A673 (cell line): Measurements from ENCODE around the gene MAL. TPM values are rescaled to one million over a fixed set of nuclear protein-coding genes. Genes with fewer than 3 reads are reported as not detected.

Experiments
- BruUV-seq: library from RNA; stranded (reverse); fragments of 400-500 nt; replicated peaks from 2 replicates; lab custom pipeline; 2021; lab: Mats Ljungman, UMichigan
- CTCF ChIA-PET: fragments of 300-600 bp; sonication (Branson Sonifier 250); formaldehyde crosslinking; loops from one replicate; lab custom pipeline; 2022; ENCODE audit warnings: antibody characterized with exemption; lab: Charles Lee
- POLR2A ChIA-PET: fragments of 300-600 bp; sonication (Branson Sonifier 250); formaldehyde crosslinking; loops from one replicate; lab custom pipeline; 2022; ENCODE audit warnings: antibody characterized with exemption; ENCODE audit not compliant: low non-redundant PET; lab: Charles Lee
- DNase-seq: peaks from one replicate; pipeline ENCODE4 v3.0.0-alpha.2; 2015; ENCODE audit warnings: low spot score
- H3K27ac ChIP-seq: fragments of 200-600 bp; sonication (generic); 2 replicates; pipeline ENCODE4 v1.5.1; 2016; ENCODE audit warnings: mixed run types, low read depth, mild to moderate bottlenecking, mixed read lengths, antibody characterized with exemption, low read length; ENCODE audit not compliant: poor library complexity, severe bottlenecking
- H3K27me3 ChIP-seq: fragments of 200-600 bp; sonication (generic); replicated peaks from 2 replicates; pipeline ENCODE4 v1.6.1; 2017; ENCODE audit warnings: mixed run types, low read depth, mild to moderate bottlenecking, mixed read lengths, antibody characterized with exemption, low read length; ENCODE audit not compliant: insufficient read depth, poor library complexity
- H3K36me3 ChIP-seq: fragments of 200-600 bp; sonication (generic); 2 replicates; pipeline ENCODE4 v1.6.1; 2016; ENCODE audit warnings: mixed run types, mild to moderate bottlenecking, mixed read lengths, antibody characterized with exemption, low read length; ENCODE audit not compliant: insufficient read depth, poor library complexity, severe bottlenecking
- H3K4me1 ChIP-seq: fragments of 200-600 bp; sonication (generic); 2 replicates; pipeline ENCODE4 v1.6.1; 2017; ENCODE audit warnings: mixed run types, mild to moderate bottlenecking, mixed read lengths, antibody characterized with exemption, low read length; ENCODE audit not compliant: insufficient read depth, poor library complexity, severe bottlenecking
- H3K4me3 ChIP-seq: fragments of 200-600 bp; sonication (generic); 2 replicates; pipeline ENCODE4 v1.5.1; 2016; ENCODE audit warnings: low read depth, mixed run types, mild to moderate bottlenecking, mixed read lengths, low read length; ENCODE audit not compliant: poor library complexity, severe bottlenecking
- H3K9me3 ChIP-seq: fragments of 200-600 bp; sonication (generic); 2 replicates; pipeline ENCODE4 v1.6.1; 2016; ENCODE audit warnings: mixed run types, low read depth, mild to moderate bottlenecking, mixed read lengths, antibody characterized with exemption, low read length; ENCODE audit not compliant: poor library complexity, severe bottlenecking
- CTCF ChIP-seq: fragments of 300-800, 200-600 bp; sonication (generic); conservative IDR thresholded peaks from 2 replicates; pipeline ENCODE4 v1.5.1; 2017; ENCODE audit warnings: low read depth, mild to moderate bottlenecking, antibody characterized with exemption, low read length, moderate library complexity, mixed read lengths
- EZH2 ChIP-seq: fragments of 200-600 bp; sonication (generic); IDR thresholded peaks from 2 replicates; pipeline ENCODE4 v1.6.1; 2017; ENCODE audit warnings: borderline replicate concordance, low read depth, mild to moderate bottlenecking, mixed read lengths, antibody characterized with exemption, low read length; ENCODE audit not compliant: poor library complexity, severe bottlenecking
- intact Hi-C: fragments of 100-400 bp; cut with micrococcal nuclease; formaldehyde crosslinking; loops from one replicate; pipeline ENCODE4 v1.10.0; 2022; ENCODE audit not compliant: unreplicated experiment
- total RNA-seq: library from RNA; stranded (reverse); gene quantifications from 2 replicates; pipeline ENCODE4 v1.2.3, GENCODE V29; 2021

Gene MAL
- total RNA-seq, 1 experiment from 2014 or later, result not detected

GRCh38 chr2:95032341-95032740 is 6.8 kb downstream of the MAL start:
- TF ChIP-seq CTCF (no peak), EZH2 (no peak)
- Histone ChIP-seq H3K4me3 (no peak overlapping the region), H3K9me3 (no peaks in the 10 kb centered on the region), H3K27ac (no peak overlapping the region), H3K27me3 (peaks cover 62% of the 10 kb centered on the region), H3K36me3 (no peaks in the 10 kb centered on the region), H3K4me1 (no peaks in the 10 kb centered on the region)
- ChIA-PET POLR2A (no interaction called here), CTCF (no interaction called here)
- intact Hi-C loops, result no loop called here
- DNase-seq, result no peak
- no TSS peak for BruUV-seq

GRCh38 chr2:95032868-95033603 is 7.5 kb downstream of the MAL start:
- no TSS peak for BruUV-seq
- H3K27me3 ChIP-seq, result peaks cover 55% of the 10 kb centered on the region
- H3K9me3 ChIP-seq, result no peaks in the 10 kb centered on the region
- no peak for DNase-seq
- ChIA-PET CTCF (no interaction called here), POLR2A (no interaction called here)
- no peaks in the 10 kb centered on the region for H3K36me3 ChIP-seq
- H3K4me1 ChIP-seq, result no peaks in the 10 kb centered on the region
- no peak overlapping the region for H3K27ac ChIP-seq
- no peak overlapping the region for H3K4me3 ChIP-seq
- TF ChIP-seq EZH2, result no peak
- TF ChIP-seq CTCF, result no peak
- intact Hi-C loops, result no loop called here

GRCh38 chr2:95034221-95034620 is 8.7 kb downstream of the MAL start:
- TF ChIP-seq EZH2, result no peak
- no peak for TF ChIP-seq CTCF
- intact Hi-C loops, result no loop called here
- no peak overlapping the region for H3K4me3 ChIP-seq
- POLR2A ChIA-PET, result no interaction called here
- H3K36me3 ChIP-seq, result no peaks in the 10 kb centered on the region
- H3K27ac ChIP-seq, result no peak overlapping the region
- H3K27me3 ChIP-seq, result peaks cover 44% of the 10 kb centered on the region
- CTCF ChIA-PET, result no interaction called here
- no peaks in the 10 kb centered on the region for H3K4me1 ChIP-seq
- no peaks in the 10 kb centered on the region for H3K9me3 ChIP-seq
- BruUV-seq, result no TSS peak
- no peak for DNase-seq
